ENCODE results near the gene UBQLN3.

GRCh38 chr11:5524756-5525155 is 15.0 kb upstream of the UBQLN3 start:
- no peak for TF ChIP-seq POLR2A (IDR thresholded peaks at IDR 0.05; ENCODE audit: low read depth, low read length)
- no peak for TF ChIP-seq POLR2AphosphoS5 (IDR thresholded peaks at IDR 0.05; ENCODE audit: low read depth, low read length)

Measured in GM12892 (cell line).